Activated T-helper 17 cell treated with anti-CD3 and anti-CD28 coated beads, Interleukin-2, amount 50 U/mL, for 72 hours (primary cell): Measurements from ENCODE around the gene POLA2. TPM values are rescaled to one million over a fixed set of nuclear protein-coding genes. Genes with fewer than 3 reads are reported as not detected.

Experiments used
- ATAC-seq: fragments of 150-1000 bp; cut with Tn5 transposase; replicated peaks from 2 replicates; pipeline ENCODE4 v1.10.0; 2021; ENCODE audit warnings: mild to moderate bottlenecking, moderate library complexity
- H3K27ac Mint-ChIP-seq: one replicate; pipeline ENCODE4 v1.8.0; 2022; ENCODE audit warnings: mixed read lengths
- H3K27me3 Mint-ChIP-seq: one replicate; pipeline ENCODE4 v1.8.0; 2022; ENCODE audit warnings: mixed read lengths
- H3K36me3 Mint-ChIP-seq: one replicate; pipeline ENCODE4 v1.8.0; 2022; ENCODE audit warnings: low read depth, mild to moderate bottlenecking, mixed read lengths
- H3K4me1 Mint-ChIP-seq: one replicate; pipeline ENCODE4 v1.8.0; 2022; ENCODE audit warnings: mixed read lengths
- H3K4me3 Mint-ChIP-seq: one replicate; pipeline ENCODE4 v1.8.0; 2022; ENCODE audit warnings: mild to moderate bottlenecking, mixed read lengths
- H3K9me3 Mint-ChIP-seq: one replicate; pipeline ENCODE4 v1.8.0; 2022; ENCODE audit warnings: mixed read lengths
- total RNA-seq, 2 donors: library from RNA; stranded (reverse); gene quantifications; one replicate each; pipeline ENCODE4 v1.2.3, GENCODE V29; 2022

Gene POLA2
- total RNA-seq, 2 donors from 2014 or later = 54.6 to 64.1 TPM

- Mint-ChIP-seq H3K4me3 (no peak overlapping the region), H3K27me3 (no peaks in the 10 kb centered on the region), H3K4me1 (peaks cover 4% of the 10 kb centered on the region), H3K9me3 (no peaks in the 10 kb centered on the region), H3K27ac (no peak overlapping the region), H3K36me3 (peaks cover 99% of the 10 kb centered on the region)
- no peak for ATAC-seq
These were observed 25.8 kb downstream of the POLA2 start for GRCh38 chr11:65287601-65288000.

- Mint-ChIP-seq H3K36me3 (peaks cover 100% of the 10 kb centered on the region), H3K27ac (peak overlapping the region; percentile 7)
These were observed 27.2 kb downstream of the POLA2 start for GRCh38 chr11:65288706-65289536.

GRCh38 chr11:65290448-65291165, 28.8 kb downstream of the POLA2 start:
- Mint-ChIP-seq H3K27ac (peak overlapping the region; percentile 7), H3K4me1 (peaks cover 4% of the 10 kb centered on the region), H3K4me3 (no peak overlapping the region), H3K9me3 (no peaks in the 10 kb centered on the region), H3K36me3 (peaks cover 100% of the 10 kb centered on the region), H3K27me3 (no peaks in the 10 kb centered on the region)
- peak; percentile 49 for ATAC-seq

More at GRCh38 chr11:65288706-65289536, 27.2 kb downstream of the POLA2 start:
- Mint-ChIP-seq H3K27me3 (no peaks in the 10 kb centered on the region), H3K4me3 (no peak overlapping the region), H3K4me1 (peaks cover 4% of the 10 kb centered on the region), H3K9me3 (no peaks in the 10 kb centered on the region)
- ATAC-seq = no peak

GRCh38 chr11:65291613-65292012, 29.9 kb downstream of the POLA2 start:
- Mint-ChIP-seq H3K36me3 (peaks cover 100% of the 10 kb centered on the region), H3K9me3 (no peaks in the 10 kb centered on the region), H3K4me1 (peaks cover 4% of the 10 kb centered on the region), H3K4me3 (no peak overlapping the region), H3K27me3 (no peaks in the 10 kb centered on the region), H3K27ac (peak overlapping the region; percentile 7)
- ATAC-seq = no peak

GRCh38 chr11:65292890-65293289, 31.1 kb downstream of the POLA2 start:
- no peak for ATAC-seq
- no peaks in the 10 kb centered on the region for H3K9me3 Mint-ChIP-seq
- H3K4me3 Mint-ChIP-seq = no peak overlapping the region
- no peak overlapping the region for H3K27ac Mint-ChIP-seq
- peaks cover 4% of the 10 kb centered on the region for H3K4me1 Mint-ChIP-seq
- H3K36me3 Mint-ChIP-seq = peaks cover 100% of the 10 kb centered on the region
- H3K27me3 Mint-ChIP-seq = no peaks in the 10 kb centered on the region

- Mint-ChIP-seq H3K36me3 (peaks cover 92% of the 10 kb centered on the region), H3K4me3 (no peak overlapping the region), H3K27me3 (no peaks in the 10 kb centered on the region), H3K4me1 (peaks cover 4% of the 10 kb centered on the region), H3K27ac (no peak overlapping the region), H3K9me3 (no peaks in the 10 kb centered on the region)
- ATAC-seq = no peak
These were observed 32.2 kb downstream of the POLA2 start for GRCh38 chr11:65293909-65294381.

GRCh38 chr11:65295001-65295400, 33.2 kb downstream of the POLA2 start:
- Mint-ChIP-seq H3K4me1 (peaks cover 4% of the 10 kb centered on the region), H3K36me3 (peaks cover 81% of the 10 kb centered on the region), H3K4me3 (no peak overlapping the region), H3K27ac (no peak overlapping the region), H3K27me3 (no peaks in the 10 kb centered on the region), H3K9me3 (no peaks in the 10 kb centered on the region)
- ATAC-seq = no peak

- Mint-ChIP-seq H3K27me3 (no peaks in the 10 kb centered on the region), H3K27ac (no peak overlapping the region), H3K36me3 (peaks cover 74% of the 10 kb centered on the region), H3K4me3 (no peak overlapping the region), H3K9me3 (no peaks in the 10 kb centered on the region), H3K4me1 (peaks cover under 1% of the 10 kb centered on the region)
- no peak for ATAC-seq
These were observed 34.0 kb downstream of the POLA2 start for GRCh38 chr11:65295571-65296341.

- Mint-ChIP-seq H3K4me3 (no peak overlapping the region), H3K27me3 (no peaks in the 10 kb centered on the region), H3K9me3 (no peaks in the 10 kb centered on the region), H3K36me3 (peaks cover 60% of the 10 kb centered on the region), H3K27ac (no peak overlapping the region), H3K4me1 (no peaks in the 10 kb centered on the region)
- no peak for ATAC-seq
These were observed 35.4 kb downstream of the POLA2 start for GRCh38 chr11:65297026-65297672.

- H3K9me3 Mint-ChIP-seq = no peaks in the 10 kb centered on the region
- ATAC-seq = no peak
- H3K27ac Mint-ChIP-seq = no peak overlapping the region
- no peaks in the 10 kb centered on the region for H3K4me1 Mint-ChIP-seq
- peaks cover 50% of the 10 kb centered on the region for H3K36me3 Mint-ChIP-seq
- H3K27me3 Mint-ChIP-seq = no peaks in the 10 kb centered on the region
- H3K4me3 Mint-ChIP-seq = no peak overlapping the region
These were observed 36.4 kb downstream of the POLA2 start for GRCh38 chr11:65298131-65298535.

GRCh38 chr11:65298655-65299179, 37.0 kb downstream of the POLA2 start:
- no peaks in the 10 kb centered on the region for H3K9me3 Mint-ChIP-seq
- H3K4me3 Mint-ChIP-seq = no peak overlapping the region
- no peak for ATAC-seq
- H3K4me1 Mint-ChIP-seq = no peaks in the 10 kb centered on the region
- no peak overlapping the region for H3K27ac Mint-ChIP-seq
- H3K36me3 Mint-ChIP-seq = peaks cover 44% of the 10 kb centered on the region
- no peaks in the 10 kb centered on the region for H3K27me3 Mint-ChIP-seq

- Mint-ChIP-seq H3K36me3 (peaks cover 30% of the 10 kb centered on the region), H3K4me3 (no peak overlapping the region), H3K27me3 (no peaks in the 10 kb centered on the region), H3K27ac (no peak overlapping the region), H3K9me3 (no peaks in the 10 kb centered on the region), H3K4me1 (no peaks in the 10 kb centered on the region)
- ATAC-seq = no peak
These were observed 39.0 kb downstream of the POLA2 start for GRCh38 chr11:65300621-65301275.

GRCh38 chr11:65301491-65302329, 39.9 kb downstream of the POLA2 start:
- H3K9me3 Mint-ChIP-seq = no peaks in the 10 kb centered on the region
- H3K27me3 Mint-ChIP-seq = no peaks in the 10 kb centered on the region
- no peaks in the 10 kb centered on the region for H3K4me1 Mint-ChIP-seq
- peaks cover 20% of the 10 kb centered on the region for H3K36me3 Mint-ChIP-seq
- no peak for ATAC-seq
- H3K4me3 Mint-ChIP-seq = no peak overlapping the region
- no peak overlapping the region for H3K27ac Mint-ChIP-seq
